Measurements from ENCODE around the gene KRTCAP3.

Gene KRTCAP3

GRCh38 chr2:27441958-27442919, at the start of gene KRTCAP3:
Gene KRTCAP3 (plus strand): TSS chr2:27442381. CDS start chr2:27442413, 32 bp downstream.
- TF ChIP-seq CTCF (IDR thresholded peaks at IDR 0.05; ENCODE audit: insufficient read depth, low read length, missing control alignments) = no peak
- POLR2A ChIA-PET = interaction anchor here (2.2 kb wide), 1 partner anchor 13 kb away, joined by 17 read pairs; the partner anchor contains the start of gene NRBP1
- CTCF ChIA-PET = interaction anchor here (1.2 kb wide), 1 partner anchor 12 kb away, joined by 4 read pairs; no protein-coding TSS in a partner anchor
- no peak for DNase-seq (ENCODE audit: low read depth, low spot score)
- H3K4me3 ChIP-seq (ENCODE audit: low read depth, low read length) = no peak within 1 kb of the TSS

- ChIA-PET CTCF (interaction anchor here (0.8 kb wide), 1 partner anchor 14 kb away, joined by 3 read pairs; no protein-coding TSS in a partner anchor), POLR2A (no interaction called here)
- DNase-seq (ENCODE audit: low read depth, low spot score) = no peak
- no peak overlapping the region for H3K4me3 ChIP-seq (ENCODE audit: low read depth, low read length)
- no peak for TF ChIP-seq CTCF (IDR thresholded peaks at IDR 0.05; ENCODE audit: insufficient read depth, low read length, missing control alignments)
Observed at GRCh38 chr2:27393225-27393624, 49.0 kb upstream of the KRTCAP3 start.

- H3K4me3 ChIP-seq (ENCODE audit: low read depth, low read length) = no peak overlapping the region
- TF ChIP-seq CTCF (IDR thresholded peaks at IDR 0.05; ENCODE audit: insufficient read depth, low read length, missing control alignments) = no peak
- ChIA-PET CTCF (interaction anchor here (1.9 kb wide), 1 partner anchor 284 kb away, joined by 6 read pairs; no protein-coding TSS in a partner anchor), POLR2A (no interaction called here)
- no peak for DNase-seq (ENCODE audit: low read depth, low spot score)
Observed at GRCh38 chr2:27398962-27399361, 43.2 kb upstream of the KRTCAP3 start.

GRCh38 chr2:27400348-27401135, 41.6 kb upstream of the KRTCAP3 start:
- no peak for TF ChIP-seq CTCF (IDR thresholded peaks at IDR 0.05; ENCODE audit: insufficient read depth, low read length, missing control alignments)
- no peak for DNase-seq (ENCODE audit: low read depth, low spot score)
- ChIA-PET CTCF (interaction anchor here (2.1 to 2.7 kb wide), 2 partner anchors 8 to 283 kb away, joined by 5 to 18 read pairs; no protein-coding TSS in a partner anchor), POLR2A (no interaction called here)
- no peak overlapping the region for H3K4me3 ChIP-seq (ENCODE audit: low read depth, low read length)

GRCh38 chr2:27407798-27408491, 34.2 kb upstream of the KRTCAP3 start:
- ChIA-PET CTCF (interaction anchor here (0.7 to 6.1 kb wide), 10 partner anchors 10 to 275 kb away, joined by 3 to 57 read pairs (median 4); partner anchors contain the start of genes IFT172 and NRBP1), POLR2A (no interaction called here)
- no peak for DNase-seq (ENCODE audit: low read depth, low spot score)
- peak; percentile 48 for TF ChIP-seq CTCF (IDR thresholded peaks at IDR 0.05; ENCODE audit: insufficient read depth, low read length, missing control alignments)
- H3K4me3 ChIP-seq (ENCODE audit: low read depth, low read length) = peak overlapping the region; percentile 88

Data from AG04449 (cell line).